HEK293 (cell line): ENCODE measurements around the gene CD9.

Source experiments
- ATF2 ChIP-seq: fragments of 450-650 bp; formaldehyde crosslinking; IDR thresholded peaks from 2 replicates; pipeline ENCODE4 v1.5.1; 2016; ENCODE audit warnings: missing biosample characterization, missing genetic modification characterization, low read depth
- CTCF ChIP-seq: fragments of 450-650 bp; formaldehyde crosslinking; IDR thresholded peaks from 2 replicates; pipeline ENCODE4 v1.5.1; 2016; ENCODE audit warnings: missing biosample characterization, missing genetic modification characterization
- GFI1B ChIP-seq: fragments of 450-650 bp; formaldehyde crosslinking; IDR thresholded peaks from 2 replicates; pipeline ENCODE4 v1.5.1; 2016; ENCODE audit warnings: missing biosample characterization, missing genetic modification characterization
- KLF1 ChIP-seq: fragments of 450-650 bp; formaldehyde crosslinking; IDR thresholded peaks from 2 replicates; pipeline ENCODE4 v1.5.1; 2016; ENCODE audit warnings: missing biosample characterization, missing genetic modification characterization
- ZBTB17 ChIP-seq: fragments of 450-650 bp; formaldehyde crosslinking; IDR thresholded peaks from 2 replicates; pipeline ENCODE4 v1.5.1; 2016; ENCODE audit warnings: missing biosample characterization, missing genetic modification characterization
- ZNF18 ChIP-seq: fragments of 450-650 bp; formaldehyde crosslinking; IDR thresholded peaks from 2 replicates; pipeline ENCODE4 v1.5.1; 2016; ENCODE audit warnings: missing biosample characterization, missing genetic modification characterization
- ZNF292 ChIP-seq: fragments of 450-650 bp; formaldehyde crosslinking; IDR thresholded peaks from 2 replicates; pipeline ENCODE4 v1.5.1; 2016; ENCODE audit warnings: low read depth, missing biosample characterization, missing genetic modification characterization, borderline replicate concordance

GRCh38 chr12:6277982-6278438 lies 77.8 kb downstream of the CD9 start:
- TF ChIP-seq ZNF18 (tag by site-specific recombination): no peak
- no peak for TF ChIP-seq CTCF (tag by site-specific recombination)
- TF ChIP-seq ZBTB17 (tag by site-specific recombination): no peak
- TF ChIP-seq ZNF292 (tag by site-specific recombination): no peak
- no peak for TF ChIP-seq KLF1 (tag by site-specific recombination)
- no peak for TF ChIP-seq ATF2
- TF ChIP-seq GFI1B (tag by site-specific recombination): no peak
